Tibial nerve (tissue), 3 donors: ENCODE data around the gene CACNG1.

ENCODE experiments used
- POLR2A ChIP-seq, 2 donors: fragments of 450-650 bp; IDR thresholded peaks; one replicate each; pipeline ENCODE4 v1.6.1; 2017; ENCODE audit warnings: antibody characterized with exemption in 2 of 2, mild to moderate bottlenecking in 2 of 2, moderate library complexity in 2 of 2
- TF ChIP-seq, protein P1 (sequence below), 5 experiments: fragments of 200-600 bp in 3 of 5; fragments of 450-650 bp in 2 of 5; sonication (generic) in 3 of 5; IDR thresholded peaks; one replicate each; pipeline ENCODE4 v1.5.1; 2016 to 2019; ENCODE audit warnings: antibody characterized with exemption in 5 of 5, mild to moderate bottlenecking in 3 of 5, moderate library complexity in 2 of 5

DNA sequence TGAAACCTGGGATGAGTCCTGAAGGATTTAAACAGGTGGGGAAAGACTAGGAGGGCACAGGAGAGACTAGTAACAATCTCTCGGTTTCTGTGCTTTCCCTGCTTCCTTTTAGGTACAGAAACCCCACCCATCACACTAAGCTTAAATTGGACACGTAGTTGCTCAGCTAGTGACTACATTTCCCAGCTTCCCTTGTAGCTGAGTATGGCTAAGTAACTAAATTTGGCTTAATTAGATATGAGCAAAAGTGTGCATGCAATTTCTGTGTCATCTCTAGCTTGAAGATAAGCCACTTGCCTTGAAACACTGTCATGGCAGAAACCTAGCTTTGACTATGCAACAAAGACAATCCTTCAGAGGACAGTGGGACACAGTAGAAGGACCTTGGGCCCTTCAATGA, 36.5 kb downstream of the CACNG1 start:
- TF ChIP-seq, protein P1, sequence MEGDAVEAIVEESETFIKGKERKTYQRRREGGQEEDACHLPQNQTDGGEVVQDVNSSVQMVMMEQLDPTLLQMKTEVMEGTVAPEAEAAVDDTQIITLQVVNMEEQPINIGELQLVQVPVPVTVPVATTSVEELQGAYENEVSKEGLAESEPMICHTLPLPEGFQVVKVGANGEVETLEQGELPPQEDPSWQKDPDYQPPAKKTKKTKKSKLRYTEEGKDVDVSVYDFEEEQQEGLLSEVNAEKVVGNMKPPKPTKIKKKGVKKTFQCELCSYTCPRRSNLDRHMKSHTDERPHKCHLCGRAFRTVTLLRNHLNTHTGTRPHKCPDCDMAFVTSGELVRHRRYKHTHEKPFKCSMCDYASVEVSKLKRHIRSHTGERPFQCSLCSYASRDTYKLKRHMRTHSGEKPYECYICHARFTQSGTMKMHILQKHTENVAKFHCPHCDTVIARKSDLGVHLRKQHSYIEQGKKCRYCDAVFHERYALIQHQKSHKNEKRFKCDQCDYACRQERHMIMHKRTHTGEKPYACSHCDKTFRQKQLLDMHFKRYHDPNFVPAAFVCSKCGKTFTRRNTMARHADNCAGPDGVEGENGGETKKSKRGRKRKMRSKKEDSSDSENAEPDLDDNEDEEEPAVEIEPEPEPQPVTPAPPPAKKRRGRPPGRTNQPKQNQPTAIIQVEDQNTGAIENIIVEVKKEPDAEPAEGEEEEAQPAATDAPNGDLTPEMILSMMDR (IDR thresholded peaks at IDR 0.05): no peak
- no peak for TF ChIP-seq POLR2A (IDR thresholded peaks at IDR 0.05)
